GM21515 (cell line): Measurements from ENCODE around the gene AIFM1.
"Not testable (repeated sequence)": the region's sequence is repeated elsewhere in the genome, so short reads cannot be mapped to it uniquely, and the experiment has no call there.

Source experiments
- ATAC-seq: cut with Tn5 transposase; IDR thresholded peaks from one replicate; pipeline ENCODE4 v1.9.1; 2021; ENCODE audit not compliant: unreplicated experiment

AIFM1 gene

DNA sequence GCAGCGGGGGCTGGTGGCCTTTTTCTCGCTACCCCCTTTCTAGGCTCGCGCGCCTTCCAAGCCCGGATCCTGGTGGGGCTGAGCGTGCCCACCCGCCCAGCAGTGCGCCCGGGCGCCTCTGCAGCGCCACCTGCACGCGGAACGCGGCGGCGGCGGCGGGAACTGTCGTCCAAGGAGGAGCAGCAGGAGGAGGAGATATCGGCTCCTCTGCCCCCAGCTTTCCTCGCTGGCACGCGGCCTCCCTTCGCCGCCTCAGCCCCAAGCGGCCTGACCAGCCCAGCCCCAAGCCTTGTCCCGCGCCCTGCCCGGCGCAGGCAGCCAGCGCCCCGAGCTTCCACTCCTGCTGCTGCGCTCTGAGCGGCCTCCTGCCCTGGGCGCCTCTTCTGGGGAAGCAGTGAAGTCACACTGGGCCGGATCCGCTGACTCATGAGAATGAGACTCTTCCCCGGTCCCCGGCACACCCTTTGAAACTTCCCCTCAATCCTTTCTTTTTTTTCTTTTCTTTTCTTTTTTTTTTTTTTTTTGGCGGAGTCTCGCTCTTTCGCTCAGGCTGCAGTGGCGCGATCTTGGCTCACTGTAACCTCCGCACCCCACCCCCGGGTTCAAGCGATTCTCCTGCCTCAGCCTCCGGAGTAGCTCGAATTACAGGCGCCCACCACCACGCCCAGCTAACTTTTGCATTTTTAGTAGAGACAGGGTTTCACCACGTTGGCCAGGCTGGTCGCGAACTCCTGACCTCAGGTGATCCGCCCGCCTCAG lies 44.7 kb downstream of the AIFM1 start:
- ATAC-seq = peak; percentile 61

DNA sequence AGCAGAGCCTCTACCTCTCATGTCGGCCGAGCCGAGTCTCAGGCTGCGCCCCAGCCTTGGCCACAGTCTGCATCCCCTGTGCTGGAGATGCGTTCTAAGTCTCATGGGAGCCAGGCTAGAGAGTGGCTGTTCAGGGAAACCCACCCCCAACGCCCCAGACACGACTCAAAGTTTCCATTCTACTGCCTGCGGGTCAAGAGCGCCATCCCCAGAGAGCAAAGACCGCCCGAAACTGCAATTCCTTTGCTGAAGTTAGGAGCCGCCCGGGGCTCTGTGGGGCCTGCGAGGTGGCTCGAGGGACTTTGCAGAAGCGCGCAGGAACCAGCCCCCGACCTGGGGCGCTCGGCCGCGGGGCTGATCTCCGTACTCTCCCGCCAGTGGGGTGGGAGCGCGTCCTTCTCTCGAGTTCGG lies 45.3 kb downstream of the AIFM1 start:
- ATAC-seq = peak; percentile 35

DNA sequence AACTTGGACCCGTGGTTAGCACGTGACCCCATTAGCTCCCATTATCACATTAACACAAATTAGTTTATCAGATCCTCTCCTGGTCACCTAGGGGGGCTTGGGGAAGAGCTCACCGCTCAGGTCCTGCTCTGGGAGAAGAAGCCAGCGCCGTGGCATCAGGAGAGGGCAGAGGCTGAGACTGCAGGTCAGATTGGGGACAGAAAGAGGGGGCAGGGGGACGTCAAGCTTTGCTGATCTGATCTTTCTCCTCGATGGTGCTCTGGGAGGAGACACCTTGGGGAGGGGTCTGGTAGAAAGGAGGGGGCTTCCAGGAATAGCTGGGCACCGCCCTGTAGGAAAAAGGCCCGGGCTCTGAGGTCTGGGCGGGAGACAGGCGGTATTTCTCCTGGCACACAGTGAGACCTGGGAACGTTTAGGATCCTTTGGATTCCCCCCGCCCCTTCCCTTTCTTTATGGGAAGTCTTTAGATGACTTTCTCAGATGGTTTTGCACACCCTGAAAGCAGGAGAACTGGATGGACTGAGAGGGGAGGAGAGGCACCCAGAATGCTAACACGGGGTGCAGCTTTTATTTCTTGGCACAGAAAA lies 46.2 kb downstream of the AIFM1 start:
- ATAC-seq = no peak

DNA sequence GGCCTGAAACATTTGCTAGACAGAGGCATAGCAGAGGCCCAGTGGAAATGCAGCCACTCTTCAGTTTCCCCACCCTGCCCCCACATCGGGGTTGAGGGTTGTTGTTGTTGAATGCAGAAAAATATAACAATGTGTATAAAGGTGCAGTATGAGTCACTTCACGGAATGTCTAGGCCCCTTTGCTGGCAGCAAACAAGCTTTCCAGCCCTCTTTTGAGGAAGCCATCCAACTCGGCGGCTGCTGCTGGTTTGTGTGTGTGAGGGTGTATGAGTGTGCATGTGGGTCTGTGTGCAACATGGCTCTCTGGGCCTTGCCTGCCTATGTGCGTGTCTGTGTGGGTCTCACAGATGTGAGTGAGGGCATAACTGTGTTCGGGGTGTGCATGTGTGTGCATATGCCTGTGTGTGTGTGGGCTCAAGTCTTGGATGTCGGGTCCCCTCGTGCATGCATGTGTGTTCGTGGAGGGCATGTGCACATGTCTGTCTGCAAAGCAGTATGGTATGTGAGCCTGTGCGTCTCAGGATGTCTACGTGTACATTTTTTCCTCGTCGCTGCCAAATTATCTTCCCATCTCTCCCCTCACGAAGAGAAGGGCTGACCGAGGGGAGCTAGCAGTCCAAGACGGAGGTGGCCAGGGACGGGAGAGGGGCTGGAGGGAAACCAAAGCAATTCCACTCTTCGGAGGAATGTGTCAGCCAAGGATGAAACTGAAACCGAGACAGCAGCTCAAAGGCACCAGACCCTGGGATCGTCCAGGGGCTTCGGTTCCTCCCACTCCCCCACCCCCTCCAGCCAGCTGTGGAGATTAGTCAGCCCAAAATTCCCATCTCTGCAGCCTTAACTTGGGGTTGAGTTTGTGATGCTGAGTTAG lies 47.0 kb downstream of the AIFM1 start:
- no peak for ATAC-seq

DNA sequence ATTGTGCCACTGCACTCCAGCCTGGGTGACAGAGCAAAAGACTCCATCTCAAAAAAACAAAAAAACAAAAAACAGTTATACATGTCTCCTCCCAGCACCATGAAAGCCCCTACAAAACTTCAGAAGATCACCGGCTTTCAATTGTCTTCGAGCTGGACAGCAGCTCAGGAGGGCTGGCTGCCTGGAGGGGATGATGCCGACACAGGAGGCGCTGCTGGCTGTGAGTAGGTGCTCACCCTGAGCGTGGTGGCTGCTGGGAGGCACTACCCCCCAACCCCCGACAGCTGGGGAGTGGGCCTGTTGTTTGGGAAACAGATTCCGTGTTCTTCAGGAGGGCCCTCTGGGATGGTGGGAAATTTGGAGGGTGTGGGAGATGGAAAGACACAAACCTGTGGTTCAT lies 48.5 kb downstream of the AIFM1 start:
- no peak for ATAC-seq

DNA sequence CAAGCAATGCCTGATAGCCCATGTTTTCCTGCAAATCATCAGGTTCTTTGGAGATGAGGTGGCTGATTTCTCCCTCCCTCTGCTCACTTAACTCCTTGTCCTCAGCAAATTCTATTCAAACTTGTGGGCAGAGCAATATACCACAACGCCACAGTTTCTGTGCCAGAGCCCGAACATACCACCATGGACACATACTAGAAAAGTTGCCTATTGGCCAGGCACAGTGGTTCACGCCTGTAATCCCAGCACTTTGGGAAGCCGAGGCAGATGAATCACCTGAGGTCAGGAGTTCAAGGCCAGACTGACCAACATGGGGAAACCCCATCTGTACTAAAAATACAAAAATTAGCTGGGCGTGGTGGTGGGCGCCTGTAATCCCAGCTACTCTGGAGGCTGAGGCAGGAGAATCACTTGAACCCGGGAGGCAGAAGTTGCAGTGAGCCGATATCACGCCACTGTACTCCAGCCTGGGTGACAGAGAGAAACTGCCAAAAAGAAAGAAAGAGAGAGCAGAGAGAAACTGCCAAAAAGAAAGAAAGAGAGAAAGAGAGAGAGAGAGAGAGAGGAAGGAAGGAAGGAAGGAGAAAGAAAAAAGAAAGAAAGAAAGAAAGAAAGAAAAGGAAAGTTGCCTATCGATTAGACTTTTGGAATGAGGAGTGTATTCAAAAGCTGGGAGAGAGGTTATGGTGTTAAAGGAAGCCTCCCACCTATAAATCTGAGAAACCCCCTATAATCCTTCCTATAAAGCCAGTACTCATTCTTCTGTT lies 50.3 kb downstream of the AIFM1 start:
- ATAC-seq = not testable (repeated sequence)

DNA sequence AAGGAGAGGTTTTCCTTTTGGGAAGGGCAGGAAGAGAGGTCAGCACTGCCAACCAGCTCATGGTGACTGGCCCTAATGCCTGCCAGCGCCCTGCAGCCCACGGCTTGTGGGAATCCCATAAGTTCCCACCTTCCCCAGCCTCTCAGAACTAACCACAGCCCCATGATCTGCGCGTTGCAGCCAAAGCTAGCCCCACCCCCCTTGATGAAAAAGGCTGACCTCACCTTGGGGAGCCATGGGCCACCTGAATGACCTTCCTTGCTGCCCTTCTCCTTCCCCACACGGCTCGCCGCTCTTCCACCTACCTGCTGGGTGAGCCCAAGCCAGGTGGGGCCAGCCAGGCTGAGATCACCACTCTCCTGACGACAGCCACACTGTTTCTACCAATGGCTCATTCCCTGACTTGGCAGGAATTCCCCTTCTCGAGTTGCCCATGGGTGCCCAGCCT lies 51.5 kb downstream of the AIFM1 start:
- no peak for ATAC-seq

DNA sequence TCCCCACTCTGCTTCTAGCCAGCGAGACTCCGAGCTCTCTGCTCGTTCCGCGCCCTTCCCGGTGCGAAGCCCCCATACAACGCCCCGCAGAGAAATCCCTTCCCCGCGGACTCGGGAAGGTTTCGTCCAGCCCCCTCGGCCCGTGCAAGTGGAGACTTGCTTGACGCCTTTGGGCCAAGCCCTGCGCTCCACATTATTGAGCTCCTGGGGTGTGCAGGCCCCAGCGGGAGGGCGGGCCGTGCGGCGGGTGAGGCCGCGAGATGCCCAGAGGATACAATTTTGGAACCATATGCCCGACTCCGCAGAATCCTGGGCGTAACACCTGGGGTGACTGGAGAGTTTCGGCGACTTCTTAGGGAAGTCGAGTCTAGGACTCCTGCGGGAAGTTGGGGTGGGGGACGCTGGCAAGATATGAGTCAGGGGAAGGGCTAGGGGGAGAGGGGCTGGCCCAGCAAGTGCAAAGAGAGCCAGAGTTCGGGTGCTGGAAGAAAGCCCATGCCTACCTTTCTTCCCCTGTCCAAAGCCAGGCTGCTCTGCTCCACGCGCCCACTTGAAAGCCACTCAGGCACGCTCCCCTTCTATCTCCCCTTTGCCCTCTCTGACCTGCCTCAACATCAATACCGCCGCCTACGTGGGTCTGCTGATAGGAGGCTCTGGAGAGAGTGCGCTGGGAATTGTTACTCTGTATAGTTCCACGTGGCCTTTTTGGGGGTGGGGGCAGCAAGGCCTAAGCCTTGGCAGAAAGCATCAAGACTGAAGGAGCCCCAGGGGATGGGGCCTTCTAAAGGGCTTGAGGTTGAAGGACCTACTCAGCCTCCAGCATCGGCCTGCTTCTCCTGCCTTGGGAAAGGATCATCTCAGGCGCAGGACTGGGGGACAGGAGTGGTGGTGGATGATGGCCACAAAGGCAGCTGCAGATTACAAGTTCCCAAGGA lies 54.2 kb downstream of the AIFM1 start:
- ATAC-seq = no peak

DNA sequence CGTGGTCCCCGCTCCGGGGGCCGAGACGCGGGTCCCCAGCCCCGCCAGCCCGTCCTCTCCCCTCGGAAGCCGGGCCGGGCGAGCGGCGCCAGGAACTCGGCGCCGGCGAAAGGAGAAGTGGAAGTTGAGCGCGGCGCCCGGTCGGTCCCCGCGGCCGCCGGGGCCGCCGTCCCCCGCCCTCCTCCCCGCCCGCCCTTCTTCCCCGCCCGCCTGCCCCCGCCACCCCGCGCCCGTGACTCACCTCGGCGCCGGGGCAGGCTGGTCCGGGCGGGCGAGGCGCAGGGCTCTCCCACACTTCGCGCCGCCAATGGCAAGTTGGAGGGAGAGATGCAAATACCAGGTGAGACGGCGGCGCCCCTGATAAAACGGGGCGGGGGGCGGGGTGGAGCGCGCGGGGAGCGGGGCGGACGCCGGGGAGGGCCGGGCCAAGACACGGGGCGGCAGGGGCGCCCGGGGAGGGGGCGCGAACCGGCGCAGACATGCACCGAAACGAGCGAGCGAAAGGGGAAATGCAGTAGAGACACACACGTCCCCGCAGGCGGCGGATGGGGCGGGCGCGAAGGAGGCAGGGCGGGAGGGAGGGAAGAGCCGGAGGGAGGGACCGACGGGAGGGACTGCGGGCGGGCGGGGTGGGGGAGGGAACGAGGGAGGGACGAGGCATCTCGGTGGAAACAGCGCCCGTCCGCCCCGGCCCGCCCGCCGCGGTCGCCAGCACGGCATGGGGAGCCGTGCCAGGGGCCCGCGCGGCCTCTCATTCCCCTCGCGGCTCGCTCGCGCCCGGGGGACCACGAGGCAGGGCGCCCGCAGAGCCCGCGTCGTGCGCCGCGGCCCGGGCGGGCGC lies 55.0 kb downstream of the AIFM1 start, which contains the start of gene ELF4:
TSS of gene ELF4 (minus strand) at position 119 of the 841 bp plus-strand sequence. CDS start 29,167 bp downstream, outside the sequence.
- peak; percentile 41 for ATAC-seq

DNA sequence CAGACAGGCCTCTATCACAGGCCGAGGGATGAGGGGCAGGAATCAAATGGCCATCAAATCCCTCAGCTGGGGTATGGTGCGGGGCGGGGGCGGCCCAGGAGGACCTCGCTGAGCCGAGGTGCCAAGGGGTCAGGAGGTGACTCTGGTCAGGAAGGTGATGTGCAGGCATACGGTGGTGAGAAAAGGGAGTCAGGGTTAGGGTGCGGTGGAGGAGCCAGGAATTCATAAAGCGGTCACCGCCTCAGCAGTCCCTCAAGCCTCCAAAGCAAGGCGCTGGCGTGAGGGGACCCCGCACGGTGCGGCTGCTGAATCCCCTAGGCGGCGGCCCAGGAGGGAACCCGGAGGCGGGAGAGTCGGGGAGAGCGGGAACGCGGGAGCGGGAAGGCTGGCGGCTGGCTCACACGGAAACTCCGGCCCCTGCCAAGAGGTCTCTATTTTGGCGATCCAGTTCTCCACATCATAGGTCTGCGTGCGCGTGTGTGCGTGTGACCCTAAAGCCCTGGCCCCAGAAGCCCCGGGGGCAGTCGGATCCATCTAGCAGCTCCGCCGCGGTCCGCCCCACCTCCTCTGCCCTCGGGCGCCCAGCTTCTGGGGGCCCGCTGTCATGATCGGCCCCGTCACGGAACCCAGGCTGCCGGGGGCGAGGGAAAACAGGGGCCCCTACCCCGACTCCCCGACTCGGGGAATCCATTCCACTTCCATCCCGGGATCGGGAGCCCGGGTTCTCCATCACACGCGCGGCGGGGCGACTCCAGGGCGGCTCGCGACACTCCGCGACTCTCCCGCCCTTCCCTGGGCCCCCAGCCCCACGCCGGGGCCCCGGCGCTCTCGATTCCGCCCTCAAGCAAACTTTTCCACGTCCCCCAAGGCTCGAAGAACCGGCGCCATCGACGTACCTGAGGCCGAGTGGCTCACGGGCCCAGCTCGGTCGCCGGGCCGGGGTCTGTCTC lies 55.9 kb downstream of the AIFM1 start:
- peak; percentile 10 for ATAC-seq

DNA sequence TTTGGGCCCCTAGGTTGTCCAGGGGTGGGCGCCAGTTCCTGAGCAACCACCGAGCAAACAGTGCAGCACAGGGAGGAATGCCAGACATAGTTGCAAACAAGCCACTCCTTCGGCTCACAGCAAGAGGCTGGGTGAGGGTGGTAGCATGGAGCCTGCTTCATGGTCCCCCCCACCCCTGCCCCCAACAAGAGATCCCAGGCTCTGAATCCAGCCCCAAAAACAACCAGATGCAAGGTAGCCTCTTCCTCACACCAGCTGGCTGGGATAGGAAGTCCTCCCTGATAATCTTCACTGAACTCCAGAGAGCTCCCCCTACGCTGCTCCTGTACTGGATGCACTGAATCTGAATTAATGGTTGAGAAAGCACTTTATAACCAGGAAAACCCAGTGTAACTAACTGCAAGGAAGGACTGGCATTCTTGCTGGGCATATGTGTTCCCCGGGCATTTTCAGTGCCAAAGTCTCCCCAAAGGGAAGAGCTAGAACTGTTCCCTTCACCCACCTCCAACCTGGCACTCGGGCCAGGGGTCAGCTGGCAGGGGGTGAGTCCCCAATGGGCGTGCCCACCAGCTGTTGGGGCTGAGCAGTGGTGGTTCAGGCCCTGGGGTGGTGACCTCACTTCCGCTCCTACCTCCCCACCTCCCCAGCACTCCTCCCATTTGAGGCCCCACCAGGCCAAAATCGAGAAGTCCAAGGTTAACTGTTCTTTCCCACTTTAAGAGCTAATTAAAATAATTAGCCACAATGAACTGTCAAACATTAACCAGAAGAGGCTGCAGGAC lies 56.8 kb downstream of the AIFM1 start:
- peak; percentile 60 for ATAC-seq

DNA sequence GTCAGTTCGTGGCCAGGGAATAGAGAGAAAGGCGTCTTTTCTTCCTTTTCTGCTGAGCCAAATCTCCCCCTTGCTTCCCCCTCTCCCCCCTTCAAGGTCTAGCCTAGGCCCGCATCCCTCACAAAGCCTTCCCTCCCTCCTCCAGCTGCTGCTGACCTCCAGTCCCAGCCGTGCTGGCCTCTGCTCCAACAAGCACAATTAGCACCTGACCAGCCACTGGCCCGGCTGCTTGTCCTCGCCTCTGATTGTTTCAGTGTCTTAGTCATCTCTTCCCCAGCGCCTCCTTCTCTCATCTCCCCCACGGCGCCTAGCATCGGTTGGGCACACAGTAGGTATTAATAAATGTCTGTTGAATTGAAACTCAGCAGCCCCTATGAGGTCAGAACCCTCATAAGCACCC lies 59.6 kb downstream of the AIFM1 start:
- no peak for ATAC-seq

DNA sequence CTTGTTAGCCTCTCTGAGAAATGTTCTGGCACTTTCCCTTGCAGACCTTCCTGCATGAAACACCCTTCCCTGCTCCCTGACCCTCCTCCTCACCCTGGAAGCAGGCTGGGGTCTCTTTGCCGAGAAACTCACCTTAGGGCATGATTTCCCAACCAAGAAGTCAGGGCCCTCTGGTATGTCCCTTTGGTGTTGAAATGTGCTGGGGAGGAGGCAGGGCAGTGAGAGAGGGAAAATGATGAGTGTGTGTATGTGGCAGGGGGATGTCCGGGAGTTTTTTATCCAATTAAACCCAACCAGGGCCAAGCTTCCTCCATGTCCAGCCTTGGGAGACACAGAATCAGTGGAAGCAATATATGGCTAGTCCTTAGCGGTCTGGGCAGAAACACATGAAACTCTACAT lies 60.4 kb downstream of the AIFM1 start:
- ATAC-seq = no peak

DNA sequence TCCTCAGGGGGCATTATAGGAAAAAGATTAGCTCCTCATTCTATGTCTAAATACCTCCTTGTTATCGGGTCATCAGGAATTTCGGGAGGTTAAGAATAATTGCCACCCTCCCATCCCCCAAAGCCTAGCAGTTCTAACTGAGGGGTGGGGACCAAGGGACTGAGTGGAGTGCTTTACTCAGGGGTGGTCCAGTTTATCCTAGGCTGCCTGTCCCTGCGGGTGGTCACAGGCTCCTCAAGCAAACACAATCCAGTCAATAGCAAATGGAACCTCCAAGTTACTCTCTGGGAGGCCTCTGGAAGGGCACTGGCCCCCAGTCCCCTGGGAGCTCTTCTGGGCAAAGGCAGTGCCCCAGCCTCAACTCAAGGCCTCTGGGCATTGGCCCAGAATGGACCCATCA lies 62.0 kb downstream of the AIFM1 start:
- ATAC-seq = no peak

DNA sequence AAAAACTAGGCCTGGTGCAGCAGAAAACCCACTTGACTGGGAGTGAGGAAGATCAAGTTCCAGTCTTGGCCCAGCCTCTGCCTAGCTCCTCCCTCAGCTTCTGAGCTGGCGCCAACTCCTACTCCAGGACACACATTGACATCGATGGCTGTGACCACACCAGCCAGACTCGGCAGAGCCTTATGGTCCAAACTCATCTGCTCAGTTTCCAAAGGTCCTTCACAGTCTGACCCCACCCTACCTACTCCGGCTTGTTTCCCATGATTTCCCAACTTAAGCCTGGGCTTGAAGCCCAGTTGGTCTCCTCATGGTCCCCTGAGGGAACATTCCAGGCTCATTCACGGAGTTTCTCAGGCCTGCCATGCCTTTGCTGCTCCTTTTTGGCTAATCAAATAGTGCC lies 65.5 kb downstream of the AIFM1 start:
- ATAC-seq = no peak

DNA sequence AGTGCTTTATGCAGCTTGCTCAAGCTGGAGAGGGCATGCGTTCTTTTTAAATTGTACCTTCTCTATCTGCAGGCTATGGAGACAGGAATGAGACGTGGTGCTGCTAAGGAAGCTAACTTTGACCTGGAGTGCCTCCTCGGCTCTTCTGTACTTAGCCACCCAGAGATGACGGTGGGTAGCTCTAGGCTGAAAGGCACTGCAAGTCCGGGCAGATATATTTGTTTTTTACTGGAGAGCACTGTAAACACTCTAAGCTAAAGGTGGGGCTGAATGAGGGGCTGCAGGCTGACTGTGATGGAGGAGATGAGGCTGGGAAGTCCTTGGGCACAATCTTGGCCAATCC lies 67.5 kb downstream of the AIFM1 start:
- ATAC-seq = no peak
